Amniotic epithelial cell (primary cell): Measurements from ENCODE around the gene OTX2.

Experiments
- DNase-seq: peaks from one replicate; pipeline ENCODE4 v3.0.0-alpha.2; 2010; ENCODE audit warnings: low read depth

The OTX2 gene

GRCh38 chr14:56812364-56813141 lies 2.3 kb upstream of the OTX2 start:
- no peak for DNase-seq

DNA sequence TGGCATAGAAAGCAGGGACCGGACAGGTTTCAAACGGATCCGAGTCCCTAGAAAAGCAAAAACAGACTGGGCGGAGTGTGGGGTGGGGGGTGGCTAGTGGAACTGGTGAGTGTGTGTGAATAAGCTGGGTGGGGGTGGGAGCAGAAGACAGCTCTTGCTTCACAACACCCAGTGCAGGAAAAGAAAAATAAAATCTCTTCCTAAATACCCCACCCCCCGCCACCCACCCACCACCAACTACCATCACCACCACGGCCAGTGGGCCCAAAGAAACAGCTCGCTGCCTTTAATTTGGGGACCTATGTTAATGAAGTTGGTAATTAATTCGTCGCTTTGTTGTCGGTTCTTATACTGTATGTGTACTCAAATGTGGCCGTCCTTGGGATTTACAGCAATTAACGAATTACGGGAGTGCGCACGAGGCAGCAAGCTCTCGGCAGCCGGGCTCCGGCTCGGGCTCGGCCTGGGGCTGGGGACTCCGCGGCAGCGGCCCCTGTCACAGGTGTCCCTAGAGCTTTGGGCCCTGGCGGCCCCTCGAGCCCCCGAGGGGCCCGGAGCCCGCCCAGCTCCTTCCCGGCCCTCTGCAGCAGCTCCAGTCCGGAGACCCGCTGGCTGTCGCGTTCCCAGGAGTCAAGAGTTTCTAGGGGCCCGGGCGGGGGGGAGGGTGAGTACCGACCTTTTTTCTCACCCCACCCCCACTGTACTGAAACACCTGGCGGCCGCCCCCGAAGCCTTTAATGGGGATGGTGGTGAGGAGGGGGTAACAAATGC lies 1.5 kb upstream of the OTX2 start:
- DNase-seq: no peak

GRCh38 chr14:56810836-56811592 lies 735 bp upstream of the OTX2 start:
- no peak for DNase-seq

GRCh38 chr14:56809270-56810146 lies 771 bp downstream of the OTX2 start:
- DNase-seq: no peak

GRCh38 chr14:56808383-56809269 lies 1.7 kb downstream of the OTX2 start:
- no peak for DNase-seq

DNA sequence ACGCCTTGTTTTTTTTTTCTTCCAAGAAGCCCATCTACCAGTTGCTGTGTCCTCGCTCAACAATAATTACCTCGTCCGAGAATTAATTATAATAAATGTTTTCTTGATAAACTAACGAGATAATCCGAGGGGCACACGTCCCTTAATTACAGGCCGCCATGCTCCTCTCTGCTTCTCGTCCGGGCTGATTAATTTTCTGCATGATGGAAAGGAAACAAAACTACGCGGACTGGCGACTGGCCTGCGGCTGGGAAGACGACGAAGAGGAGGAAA lies 2.2 kb downstream of the OTX2 start:
- no peak for DNase-seq

DNA sequence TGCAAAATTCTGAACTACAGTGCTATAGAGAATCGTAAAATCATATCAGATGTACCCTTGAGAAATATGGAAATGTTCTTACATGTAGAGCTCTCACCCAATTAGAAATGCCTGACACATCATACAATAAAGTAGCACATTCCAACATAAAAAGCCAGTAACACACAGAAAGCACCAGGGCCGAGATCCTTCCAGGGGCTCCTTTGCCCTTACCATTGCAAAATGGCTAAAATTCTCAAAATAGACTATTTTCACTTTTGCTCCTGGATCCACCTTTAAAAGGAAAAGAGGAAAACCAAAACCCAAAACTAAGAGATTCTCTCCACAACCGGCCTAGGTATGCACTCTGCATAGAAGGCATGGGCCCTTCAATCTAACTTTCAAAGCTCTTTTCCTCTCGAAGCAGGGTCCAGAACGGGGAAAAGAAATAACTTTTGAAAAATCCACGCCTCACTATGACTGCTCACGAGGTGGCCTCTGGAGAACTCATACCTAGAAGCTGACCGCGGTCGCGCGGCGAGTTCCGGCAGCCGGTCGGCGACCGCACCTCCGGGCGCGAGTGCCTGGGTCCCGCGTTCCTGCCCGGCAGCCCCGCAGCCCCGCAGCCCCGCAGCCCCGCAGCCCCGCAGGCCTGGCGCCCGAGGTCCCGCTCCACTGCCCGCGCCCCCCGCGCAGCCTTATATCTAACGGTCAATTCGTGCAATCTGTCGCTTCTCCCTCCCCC lies 2.7 kb downstream of the OTX2 start:
- no peak for DNase-seq

DNA sequence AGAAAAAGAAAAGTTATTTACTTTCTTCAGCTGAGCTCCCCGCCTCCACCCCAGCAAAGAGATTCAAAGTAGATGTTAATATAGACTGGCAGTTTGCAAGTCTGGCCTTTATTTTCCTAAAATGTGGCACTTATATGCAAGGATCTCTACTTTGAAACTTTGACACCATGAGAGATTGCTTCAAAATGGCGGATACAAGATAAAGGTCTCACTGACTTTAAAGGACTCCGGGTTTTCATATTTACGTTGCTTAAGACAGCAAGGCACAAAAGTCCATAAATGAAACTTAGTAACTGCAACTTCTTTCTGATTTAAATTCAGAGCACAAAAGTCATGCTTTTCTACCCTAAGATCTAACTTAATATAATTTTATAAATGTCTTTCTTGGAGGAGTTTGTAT lies 3.5 kb downstream of the OTX2 start:
- DNase-seq: no peak

GRCh38 chr14:56805992-56806727 lies 4.1 kb downstream of the OTX2 start:
- no peak for DNase-seq

DNA sequence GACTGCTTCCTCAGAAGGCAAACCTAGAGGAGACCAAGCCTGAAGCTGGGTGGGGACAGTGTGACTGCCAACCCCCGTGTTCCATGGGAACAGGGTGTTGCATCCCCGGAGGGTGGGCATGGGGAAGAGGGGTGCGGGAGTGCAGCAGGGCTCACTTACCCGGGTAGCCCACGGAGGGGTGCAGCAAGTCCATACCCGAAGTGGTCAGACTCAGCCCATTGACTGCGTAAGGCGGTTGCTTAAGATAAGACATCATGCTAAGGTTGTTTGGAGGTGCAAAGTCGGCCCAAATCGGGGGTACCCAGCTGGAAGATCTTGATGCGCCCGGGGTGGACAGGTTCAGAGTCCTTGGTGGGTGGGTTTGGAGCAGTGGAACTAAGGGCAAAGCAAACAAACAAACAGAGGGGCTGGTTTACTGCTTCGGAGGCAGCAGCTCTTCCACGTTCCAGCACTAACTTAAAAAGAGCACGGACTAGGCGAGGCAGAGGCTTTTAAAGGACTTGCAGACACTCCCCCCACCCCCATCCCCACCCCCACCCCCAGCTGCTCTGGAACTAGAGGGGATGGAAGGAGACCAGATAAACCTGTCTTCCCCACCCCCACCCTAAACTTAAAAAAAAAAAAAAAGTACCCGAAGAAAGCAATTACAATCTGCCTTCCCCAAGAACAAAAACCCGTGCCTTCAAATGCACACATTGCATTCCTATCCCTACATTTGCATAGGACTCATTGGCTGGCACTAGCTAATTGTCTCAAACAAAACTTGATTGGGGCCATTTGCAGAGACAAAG lies 4.9 kb downstream of the OTX2 start:
- no peak for DNase-seq

DNA sequence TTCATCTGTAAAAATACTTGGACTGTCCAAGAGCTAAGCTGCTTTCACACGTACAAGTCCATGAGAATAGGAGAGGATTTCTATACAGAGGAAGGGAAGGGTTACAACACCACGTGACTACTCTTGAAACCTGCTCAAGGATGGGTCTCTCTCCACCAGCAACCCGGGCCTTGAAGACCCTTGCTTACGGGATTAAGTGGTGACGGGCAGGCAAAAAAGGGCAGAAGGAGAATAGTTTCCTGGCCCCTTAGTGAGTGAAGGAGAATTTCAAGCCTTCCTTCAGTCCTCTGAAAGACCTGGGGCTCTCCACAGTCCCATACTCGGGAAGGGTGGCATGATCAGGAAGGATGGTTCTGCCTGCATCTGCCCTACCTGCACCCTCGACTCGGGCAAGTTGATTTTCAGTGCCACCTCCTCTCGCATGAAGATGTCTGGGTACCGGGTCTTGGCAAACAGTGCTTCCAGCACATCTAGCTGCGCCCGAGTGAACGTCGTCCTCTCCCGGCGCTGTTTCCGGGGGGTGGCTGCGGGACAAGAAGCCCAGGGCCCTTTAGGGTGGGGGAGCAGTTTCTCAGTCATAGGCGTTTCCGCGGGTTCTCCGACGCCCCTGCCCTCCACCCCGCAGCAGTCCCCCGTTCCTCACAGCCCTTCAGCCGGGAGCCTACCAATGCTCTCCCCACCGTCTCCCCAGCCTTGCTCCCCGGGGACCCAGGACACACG lies 6.3 kb downstream of the OTX2 start:
- no peak for DNase-seq

DNA sequence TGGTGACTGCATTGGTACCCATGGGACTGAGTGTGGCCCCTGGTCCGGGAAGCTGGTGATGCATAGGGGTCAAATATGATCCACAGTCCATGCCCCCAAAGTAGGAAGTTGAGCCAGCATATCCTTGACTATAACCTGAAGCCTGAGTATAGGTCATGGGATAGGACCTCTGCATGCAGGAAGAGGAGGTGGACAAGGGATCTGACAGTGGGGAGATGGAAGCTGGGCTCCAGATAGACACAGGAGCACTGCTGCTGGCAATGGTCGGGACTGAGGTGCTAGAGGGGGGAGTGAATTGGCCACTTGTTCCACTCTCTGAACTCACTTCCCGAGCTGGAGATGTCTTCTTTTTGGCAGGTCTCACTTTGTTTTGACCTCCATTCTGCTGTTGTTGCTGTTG lies 8.4 kb downstream of the OTX2 start:
- no peak for DNase-seq

DNA sequence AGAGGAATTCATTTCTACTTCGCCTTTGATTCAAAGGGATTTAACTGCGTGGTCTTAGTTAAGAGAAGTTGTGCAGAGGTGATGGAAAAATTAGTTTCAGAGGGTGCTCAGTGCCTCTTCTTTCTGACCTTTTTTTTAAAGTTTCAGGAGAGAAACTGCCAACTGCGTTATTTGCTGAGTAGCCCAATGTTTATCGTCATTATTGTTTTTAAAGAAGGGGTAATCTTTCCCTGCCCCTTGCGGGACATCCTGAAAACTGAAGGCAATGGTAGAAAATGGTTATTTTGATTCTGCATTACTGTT lies 11.0 kb downstream of the OTX2 start:
- no peak for DNase-seq

DNA sequence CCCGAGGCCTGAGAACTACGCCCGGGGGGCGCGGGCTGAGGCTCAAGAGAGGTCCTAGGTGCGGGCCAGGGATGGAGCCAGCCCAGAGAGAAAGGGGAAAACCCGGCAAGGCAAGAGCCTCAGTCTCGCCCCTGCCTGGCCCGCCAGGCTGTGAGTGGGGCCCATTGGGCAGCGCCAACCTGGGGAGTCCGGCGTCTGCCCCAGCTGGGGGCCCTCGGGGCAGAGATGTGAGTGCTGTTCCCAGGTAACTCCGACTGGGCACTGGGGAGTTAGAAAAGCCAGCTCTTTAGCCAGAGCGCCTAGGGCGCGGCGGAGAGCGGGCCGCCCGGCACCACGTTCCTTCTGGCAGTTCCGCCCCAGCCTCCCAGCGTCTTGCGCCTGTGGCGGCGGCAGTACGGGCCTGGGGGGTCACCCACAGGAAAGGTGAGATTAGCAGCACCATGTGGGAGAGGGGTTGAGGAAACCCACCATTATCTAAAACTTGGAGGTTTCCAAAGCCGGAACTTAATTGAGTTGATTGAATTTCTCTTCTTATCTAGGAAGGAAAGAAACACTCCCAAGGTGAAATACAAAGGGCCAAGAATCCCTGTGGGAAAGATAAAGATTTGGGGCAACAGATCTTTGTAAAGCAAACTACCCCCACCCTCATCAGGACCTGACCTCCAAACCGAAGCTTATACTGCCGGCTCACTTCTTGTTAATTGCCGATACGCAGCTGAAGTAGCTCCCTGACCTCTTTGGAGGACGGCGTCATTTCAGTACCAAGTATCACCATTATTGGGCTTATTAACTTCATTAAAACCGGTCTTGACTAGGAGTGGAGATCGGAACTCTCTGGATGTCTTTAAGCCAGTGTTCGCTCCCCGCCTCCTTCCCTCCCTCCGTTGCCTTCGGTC lies 11.6 kb downstream of the OTX2 start:
- no peak for DNase-seq

DNA sequence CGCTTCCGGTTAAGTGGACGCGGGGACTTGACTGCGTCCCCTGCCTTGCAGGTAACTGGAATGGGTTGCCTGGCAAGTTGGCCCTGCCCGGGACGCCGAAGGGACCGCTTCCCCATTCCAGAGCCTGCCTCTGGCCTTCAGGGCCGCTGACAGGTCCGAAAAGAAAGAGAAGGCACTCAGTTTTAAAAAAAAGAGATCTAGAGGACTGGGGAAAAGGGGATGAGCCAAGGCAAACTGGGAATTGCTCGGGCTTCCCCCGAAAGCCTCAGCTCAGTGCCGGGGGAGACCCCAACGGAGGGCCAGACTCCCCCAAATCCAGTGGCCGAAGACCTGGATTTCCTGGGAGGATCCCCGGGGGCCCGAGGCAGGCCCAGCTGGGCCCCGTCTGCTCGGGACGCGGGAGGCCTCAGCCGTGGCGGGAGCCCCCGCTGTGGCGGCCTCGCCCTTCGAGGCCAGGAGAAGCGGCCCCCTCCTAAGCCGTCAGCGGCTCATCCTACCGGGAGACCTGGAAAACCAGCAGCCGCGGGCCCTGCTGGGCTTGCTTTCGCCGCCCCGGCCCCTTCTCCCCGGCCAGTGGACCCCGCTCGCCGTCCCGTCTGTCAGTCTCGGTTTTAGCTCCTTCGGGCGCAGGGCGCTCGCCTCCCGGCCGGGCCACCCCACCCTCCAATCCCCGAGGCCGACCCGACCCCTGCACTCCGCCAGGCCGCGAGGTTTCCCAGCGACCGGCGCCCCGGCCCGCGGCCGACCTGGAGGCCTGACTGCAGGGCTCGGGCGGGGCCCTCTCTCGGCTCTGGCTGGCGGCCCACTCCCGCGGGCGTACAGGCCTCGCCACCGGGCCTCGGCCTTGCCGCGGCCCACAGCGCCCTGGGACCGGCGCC lies 12.5 kb downstream of the OTX2 start:
- no peak for DNase-seq

- DNase-seq: no peak
Observed at GRCh38 chr14:56797003-56797568, 13.2 kb downstream of the OTX2 start.
